ENCODE measurements around the gene CLDN4.
"Not testable (repeated sequence)": the region's sequence is repeated elsewhere in the genome, so short reads cannot be mapped to it uniquely, and the experiment has no call there.

Gene CLDN4

GRCh38 chr7:73823873-73824592, 6.8 kb upstream of the CLDN4 start:
- no peak for DNase-seq

GRCh38 chr7:73824986-73825385, 5.8 kb upstream of the CLDN4 start:
- no peak for DNase-seq

GRCh38 chr7:73827567-73828106, 3.2 kb upstream of the CLDN4 start:
- DNase-seq: peak; percentile 97

- DNase-seq: peak; percentile 97
Measured at GRCh38 chr7:73828107-73828803, 2.5 kb upstream of the CLDN4 start.

GRCh38 chr7:73828972-73829371, 1.8 kb upstream of the CLDN4 start:
- no peak for DNase-seq

GRCh38 chr7:73829505-73829904, 1.3 kb upstream of the CLDN4 start:
- DNase-seq: no peak

- DNase-seq: no peak
Measured at GRCh38 chr7:73829921-73830680, 695 bp upstream of the CLDN4 start.

- no peak for DNase-seq
Measured at GRCh38 chr7:73831584-73831833, 713 bp downstream of the CLDN4 start.

GRCh38 chr7:73831834-73832651, 1.2 kb downstream of the CLDN4 start:
- no peak for DNase-seq

- DNase-seq: no peak
Measured at GRCh38 chr7:73832806-73833205, 2.0 kb downstream of the CLDN4 start.

GRCh38 chr7:73833251-73833919, 2.6 kb downstream of the CLDN4 start:
- no peak for DNase-seq

- DNase-seq: no peak
Measured at GRCh38 chr7:73834626-73835191, 3.9 kb downstream of the CLDN4 start.

GRCh38 chr7:73837167-73837566, 6.4 kb downstream of the CLDN4 start:
- DNase-seq: not testable (repeated sequence)

GRCh38 chr7:73838642-73839041, 7.8 kb downstream of the CLDN4 start:
- no peak for DNase-seq

- DNase-seq: no peak
Measured at GRCh38 chr7:73839290-73839689, 8.5 kb downstream of the CLDN4 start.

GRCh38 chr7:73839743-73840714, 9.2 kb downstream of the CLDN4 start:
- DNase-seq: no peak

- no peak for DNase-seq
Measured at GRCh38 chr7:73840715-73841379, 10.1 kb downstream of the CLDN4 start.

GRCh38 chr7:73841689-73842066, 10.9 kb downstream of the CLDN4 start:
- DNase-seq: no peak

GRCh38 chr7:73842067-73842976, 11.5 kb downstream of the CLDN4 start, which contains the start of gene METTL27:
TSS of gene METTL27 (minus strand) at chr7:73842516. CDS start at chr7:73842140, 376 bp downstream.
- peak; percentile 93 for DNase-seq

Measured in NCI-H146 (cell line).